ENCODE data around the gene TAS2R41. TPM values are rescaled to one million over a fixed set of nuclear protein-coding genes. Genes with fewer than 3 reads are reported as not detected.

The TAS2R41 gene
- total and polyA plus RNA-seq, 3 donors from 2014 or later, result 0.55 TPM; not detected in 2

GRCh38 chr7:143434660-143435059 is 43.0 kb upstream of the TAS2R41 start:
- DNase-seq, result no peak
- intact Hi-C loops (cut with DNase I; ENCODE audit: low total_unique reads), result no loop called here
- 80 to 86% methylated on average over 9 of the region's 9 CpGs for WGBS, 2 donors

GRCh38 chr7:143435266-143435665 is 42.4 kb upstream of the TAS2R41 start:
- Histone ChIP-seq H3K4me1 (no peaks in the 10 kb centered on the region), H3K9me3 (no peaks in the 10 kb centered on the region), H3K4me3 (no peak overlapping the region), H3K27me3 (no peaks in the 10 kb centered on the region), H3K27ac (no peak overlapping the region), H3K36me3 (ENCODE audit: low read depth, missing control alignments) (no peaks in the 10 kb centered on the region)
- TF ChIP-seq, protein P1, sequence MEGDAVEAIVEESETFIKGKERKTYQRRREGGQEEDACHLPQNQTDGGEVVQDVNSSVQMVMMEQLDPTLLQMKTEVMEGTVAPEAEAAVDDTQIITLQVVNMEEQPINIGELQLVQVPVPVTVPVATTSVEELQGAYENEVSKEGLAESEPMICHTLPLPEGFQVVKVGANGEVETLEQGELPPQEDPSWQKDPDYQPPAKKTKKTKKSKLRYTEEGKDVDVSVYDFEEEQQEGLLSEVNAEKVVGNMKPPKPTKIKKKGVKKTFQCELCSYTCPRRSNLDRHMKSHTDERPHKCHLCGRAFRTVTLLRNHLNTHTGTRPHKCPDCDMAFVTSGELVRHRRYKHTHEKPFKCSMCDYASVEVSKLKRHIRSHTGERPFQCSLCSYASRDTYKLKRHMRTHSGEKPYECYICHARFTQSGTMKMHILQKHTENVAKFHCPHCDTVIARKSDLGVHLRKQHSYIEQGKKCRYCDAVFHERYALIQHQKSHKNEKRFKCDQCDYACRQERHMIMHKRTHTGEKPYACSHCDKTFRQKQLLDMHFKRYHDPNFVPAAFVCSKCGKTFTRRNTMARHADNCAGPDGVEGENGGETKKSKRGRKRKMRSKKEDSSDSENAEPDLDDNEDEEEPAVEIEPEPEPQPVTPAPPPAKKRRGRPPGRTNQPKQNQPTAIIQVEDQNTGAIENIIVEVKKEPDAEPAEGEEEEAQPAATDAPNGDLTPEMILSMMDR (IDR thresholded peaks at IDR 0.05), result no peak
- TF ChIP-seq POLR2A (IDR thresholded peaks at IDR 0.05), result no peak
- no peak for DNase-seq
- intact Hi-C loops (cut with DNase I; ENCODE audit: low total_unique reads), result no loop called here
- WGBS, 2 donors, result 65 to 88% methylated on average over 2 of the region's 2 CpGs

More at GRCh38 chr7:143434660-143435059, 43.0 kb upstream of the TAS2R41 start:
- Histone ChIP-seq H3K36me3 (ENCODE audit: low read depth, missing control alignments) (no peaks in the 10 kb centered on the region), H3K4me3 (no peak overlapping the region), H3K4me1 (no peaks in the 10 kb centered on the region), H3K9me3 (no peaks in the 10 kb centered on the region), H3K27me3 (no peaks in the 10 kb centered on the region), H3K27ac (no peak overlapping the region)
- no peak for TF ChIP-seq POLR2A (IDR thresholded peaks at IDR 0.05)
- TF ChIP-seq, protein P1 (IDR thresholded peaks at IDR 0.05), result no peak

DNA sequence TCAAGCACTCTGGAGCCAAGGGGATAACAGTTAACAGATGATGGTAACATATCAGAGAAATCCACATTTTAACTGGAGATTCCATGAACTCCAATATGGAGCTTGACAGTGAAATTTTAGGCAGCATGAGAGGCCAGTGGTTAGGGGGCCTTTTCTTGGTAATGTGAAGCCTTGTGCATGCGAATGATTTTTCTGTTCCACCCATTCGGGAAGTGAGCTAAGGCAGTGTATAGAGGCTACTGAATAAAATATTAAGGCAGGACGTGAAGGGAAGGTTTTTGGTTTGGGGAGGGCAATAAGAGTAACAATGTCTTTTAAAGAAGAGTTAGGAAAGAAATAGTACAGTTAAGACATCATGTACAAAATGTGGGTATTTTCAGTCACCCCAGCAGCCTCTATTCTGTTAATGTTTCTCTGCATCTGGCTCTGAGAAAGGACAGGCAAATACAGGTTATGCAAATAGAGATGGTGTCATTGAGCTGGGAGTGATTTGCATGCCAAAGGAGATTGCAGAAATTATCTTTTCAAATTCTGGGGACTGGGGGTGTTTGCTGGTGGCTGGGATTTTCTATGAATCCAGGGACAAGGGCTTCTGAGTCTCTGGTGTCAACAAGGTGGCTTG is 41.2 kb upstream of the TAS2R41 start:
- DNase-seq, result no peak
- 83 to 84% methylated on average over 3 of the region's 3 CpGs for WGBS, 2 donors
- Histone ChIP-seq H3K4me1 (no peaks in the 10 kb centered on the region), H3K9me3 (no peaks in the 10 kb centered on the region), H3K4me3 (no peak overlapping the region), H3K36me3 (ENCODE audit: low read depth, missing control alignments) (no peaks in the 10 kb centered on the region), H3K27ac (no peak overlapping the region), H3K27me3 (no peaks in the 10 kb centered on the region)
- TF ChIP-seq, protein P1 (IDR thresholded peaks at IDR 0.05), result no peak
- TF ChIP-seq POLR2A (IDR thresholded peaks at IDR 0.05), result no peak
- intact Hi-C loops (cut with DNase I; ENCODE audit: low total_unique reads), result no loop called here

GRCh38 chr7:143437578-143437977 is 40.1 kb upstream of the TAS2R41 start:
- 77 to 81% methylated on average over 4 of the region's 4 CpGs for WGBS, 2 donors
- no peak for DNase-seq
- intact Hi-C loops (cut with DNase I; ENCODE audit: low total_unique reads), result no loop called here

More at GRCh38 chr7:143437578-143437977, 40.1 kb upstream of the TAS2R41 start:
- Histone ChIP-seq H3K27me3 (no peaks in the 10 kb centered on the region), H3K36me3 (ENCODE audit: low read depth, missing control alignments) (no peaks in the 10 kb centered on the region), H3K4me3 (no peak overlapping the region), H3K9me3 (no peaks in the 10 kb centered on the region), H3K4me1 (no peaks in the 10 kb centered on the region), H3K27ac (no peak overlapping the region)
- no peak for TF ChIP-seq POLR2A (IDR thresholded peaks at IDR 0.05)
- TF ChIP-seq, protein P1 (IDR thresholded peaks at IDR 0.05), result no peak
